Stimulated activated memory B cell treated with anti-CD40 and anti-IgM and Interleukin-4, amounts not matched to agents 10 μg/mL and 1 μg/mL and 100 μg/mL, for 72 hours (primary cell): ENCODE results near the gene HTATIP2.
"Not testable (repeated sequence)": the region's sequence is repeated elsewhere in the genome, so short reads cannot be mapped to it uniquely, and the experiment has no call there.

Source experiments
- ATAC-seq: fragments of 150-1000 bp; cut with Tn5 transposase; 2 replicates; pipeline ENCODE4 v1.10.0; 2021
- H3K27ac Mint-ChIP-seq: one replicate; pipeline ENCODE4 v1.8.0; 2022; ENCODE audit warnings: mild to moderate bottlenecking, mixed read lengths
- H3K27me3 Mint-ChIP-seq: one replicate; pipeline ENCODE4 v1.8.0; 2022; ENCODE audit warnings: mixed read lengths
- H3K36me3 Mint-ChIP-seq: one replicate; pipeline ENCODE4 v1.8.0; 2022; ENCODE audit warnings: mixed read lengths
- H3K4me1 Mint-ChIP-seq: one replicate; pipeline ENCODE4 v1.8.0; 2022; ENCODE audit warnings: mixed read lengths
- H3K4me3 Mint-ChIP-seq: one replicate; pipeline ENCODE4 v1.8.0; 2022; ENCODE audit warnings: mild to moderate bottlenecking, moderate library complexity, mixed read lengths
- H3K9me3 Mint-ChIP-seq: one replicate; pipeline ENCODE4 v1.8.0; 2022; ENCODE audit warnings: mixed read lengths

Gene HTATIP2

GRCh38 chr11:20363149-20363499 is 390 bp upstream of the HTATIP2 start:
- Mint-ChIP-seq H3K27ac (peak overlapping the region; percentile 88), H3K4me3 (peak overlapping the region; percentile 87), H3K36me3 (peaks cover 10% of the 10 kb centered on the region), H3K27me3 (no peaks in the 10 kb centered on the region), H3K9me3 (no peaks in the 10 kb centered on the region), H3K4me1 (peaks cover 53% of the 10 kb centered on the region)
- ATAC-seq, result peak; percentile 28

- no peaks in the 10 kb centered on the region for H3K27me3 Mint-ChIP-seq
- H3K27ac Mint-ChIP-seq, result peak overlapping the region; percentile 88
- no peaks in the 10 kb centered on the region for H3K9me3 Mint-ChIP-seq
- no peak for ATAC-seq
- peaks cover 59% of the 10 kb centered on the region for H3K4me1 Mint-ChIP-seq
- H3K36me3 Mint-ChIP-seq, result peaks cover 19% of the 10 kb centered on the region
- H3K4me3 Mint-ChIP-seq, result peak overlapping the region; percentile 87
Measured at GRCh38 chr11:20364341-20364792, 853 bp downstream of the HTATIP2 start.

GRCh38 chr11:20365465-20365864 is 2.0 kb downstream of the HTATIP2 start:
- H3K36me3 Mint-ChIP-seq, result peaks cover 24% of the 10 kb centered on the region
- H3K9me3 Mint-ChIP-seq, H3K27me3 Mint-ChIP-seq, H3K27ac Mint-ChIP-seq, ATAC-seq: not testable (repeated sequence)
- peak overlapping the region; percentile 87 for H3K4me3 Mint-ChIP-seq
- peaks cover 56% of the 10 kb centered on the region for H3K4me1 Mint-ChIP-seq

GRCh38 chr11:20367313-20367948 is 3.9 kb downstream of the HTATIP2 start:
- H3K4me3 Mint-ChIP-seq, result peak overlapping the region; percentile 38
- no peaks in the 10 kb centered on the region for H3K9me3 Mint-ChIP-seq
- no peak for ATAC-seq
- peaks cover 50% of the 10 kb centered on the region for H3K4me1 Mint-ChIP-seq
- H3K27ac Mint-ChIP-seq, result peak overlapping the region; percentile 80
- no peaks in the 10 kb centered on the region for H3K27me3 Mint-ChIP-seq
- peaks cover 40% of the 10 kb centered on the region for H3K36me3 Mint-ChIP-seq

- H3K4me1 Mint-ChIP-seq, result peaks cover 41% of the 10 kb centered on the region
- ATAC-seq, result no peak
- no peaks in the 10 kb centered on the region for H3K27me3 Mint-ChIP-seq
- H3K27ac Mint-ChIP-seq, result no peak overlapping the region
- peaks cover 48% of the 10 kb centered on the region for H3K36me3 Mint-ChIP-seq
- H3K9me3 Mint-ChIP-seq, result no peaks in the 10 kb centered on the region
- no peak overlapping the region for H3K4me3 Mint-ChIP-seq
Measured at GRCh38 chr11:20368438-20368837, 4.9 kb downstream of the HTATIP2 start.

- Mint-ChIP-seq H3K4me3 (no peak overlapping the region), H3K27ac (no peak overlapping the region), H3K36me3 (peaks cover 59% of the 10 kb centered on the region), H3K4me1 (peaks cover 46% of the 10 kb centered on the region), H3K9me3 (no peaks in the 10 kb centered on the region), H3K27me3 (no peaks in the 10 kb centered on the region)
- ATAC-seq, result no peak
Measured at GRCh38 chr11:20369826-20370225, 6.3 kb downstream of the HTATIP2 start.

GRCh38 chr11:20372081-20372626 is 8.6 kb downstream of the HTATIP2 start:
- H3K4me1 Mint-ChIP-seq, result peaks cover 26% of the 10 kb centered on the region
- no peak overlapping the region for H3K27ac Mint-ChIP-seq
- H3K36me3 Mint-ChIP-seq, result peaks cover 72% of the 10 kb centered on the region
- no peaks in the 10 kb centered on the region for H3K27me3 Mint-ChIP-seq
- no peak overlapping the region for H3K4me3 Mint-ChIP-seq
- H3K9me3 Mint-ChIP-seq, result no peaks in the 10 kb centered on the region
- ATAC-seq, result no peak

GRCh38 chr11:20373147-20373546 is 9.6 kb downstream of the HTATIP2 start:
- H3K4me1 Mint-ChIP-seq, result peaks cover 20% of the 10 kb centered on the region
- H3K27ac Mint-ChIP-seq, result no peak overlapping the region
- no peak overlapping the region for H3K4me3 Mint-ChIP-seq
- H3K9me3 Mint-ChIP-seq, result no peaks in the 10 kb centered on the region
- no peak for ATAC-seq
- H3K27me3 Mint-ChIP-seq, result no peaks in the 10 kb centered on the region
- H3K36me3 Mint-ChIP-seq, result peaks cover 67% of the 10 kb centered on the region

- H3K4me1 Mint-ChIP-seq, result peaks cover 19% of the 10 kb centered on the region
- H3K4me3 Mint-ChIP-seq, result no peak overlapping the region
- no peaks in the 10 kb centered on the region for H3K27me3 Mint-ChIP-seq
- no peak for ATAC-seq
- H3K9me3 Mint-ChIP-seq, result no peaks in the 10 kb centered on the region
- peaks cover 62% of the 10 kb centered on the region for H3K36me3 Mint-ChIP-seq
- no peak overlapping the region for H3K27ac Mint-ChIP-seq
Measured at GRCh38 chr11:20373568-20374209, 10.2 kb downstream of the HTATIP2 start.

- Mint-ChIP-seq H3K4me3 (no peak overlapping the region), H3K36me3 (peaks cover 58% of the 10 kb centered on the region), H3K27ac (peak overlapping the region; percentile 60), H3K27me3 (no peaks in the 10 kb centered on the region), H3K4me1 (peaks cover 15% of the 10 kb centered on the region), H3K9me3 (no peaks in the 10 kb centered on the region)
- ATAC-seq, result no peak
Measured at GRCh38 chr11:20374741-20375300, 11.3 kb downstream of the HTATIP2 start.

GRCh38 chr11:20376162-20376730 is 12.7 kb downstream of the HTATIP2 start:
- no peak for ATAC-seq
- no peak overlapping the region for H3K27ac Mint-ChIP-seq
- H3K36me3 Mint-ChIP-seq, result peaks cover 56% of the 10 kb centered on the region
- H3K4me3 Mint-ChIP-seq, result no peak overlapping the region
- H3K9me3 Mint-ChIP-seq, result no peaks in the 10 kb centered on the region
- no peaks in the 10 kb centered on the region for H3K27me3 Mint-ChIP-seq
- H3K4me1 Mint-ChIP-seq, result peaks cover 15% of the 10 kb centered on the region

- Mint-ChIP-seq H3K4me3 (peak overlapping the region; percentile 88), H3K27ac (peak overlapping the region; percentile 100)
- H3K27me3 Mint-ChIP-seq, result not testable (repeated sequence)
Measured at GRCh38 chr11:20385996-20386395, 22.5 kb downstream of the HTATIP2 start.

GRCh38 chr11:20387261-20388095 is 24.0 kb downstream of the HTATIP2 start, which contains the start of gene PRMT3:
TSS of gene PRMT3 (plus strand) at chr11:20387716. CDS start at chr11:20387747, 31 bp downstream.
- H3K27ac Mint-ChIP-seq, result peak within 1 kb of the TSS; percentile 100

More at GRCh38 chr11:20385996-20386395, 22.5 kb downstream of the HTATIP2 start:
- peaks cover 21% of the 10 kb centered on the region for H3K4me1 Mint-ChIP-seq
- not testable (repeated sequence) for ATAC-seq, H3K9me3 Mint-ChIP-seq
- H3K36me3 Mint-ChIP-seq, result peaks cover 27% of the 10 kb centered on the region

GRCh38 chr11:20388096-20389055 is 24.9 kb downstream of the HTATIP2 start:
- peak; percentile 6 for ATAC-seq
- Mint-ChIP-seq H3K4me1 (peaks cover 21% of the 10 kb centered on the region), H3K9me3 (no peaks in the 10 kb centered on the region), H3K36me3 (peaks cover 13% of the 10 kb centered on the region), H3K27me3 (no peaks in the 10 kb centered on the region), H3K27ac (peak overlapping the region; percentile 100), H3K4me3 (peak overlapping the region; percentile 88)

More at GRCh38 chr11:20387261-20388095, 24.0 kb downstream of the HTATIP2 start, which contains the start of gene PRMT3:
- H3K4me1 Mint-ChIP-seq, result peaks cover 21% of the 10 kb centered on the region
- ATAC-seq, result peak; percentile 96
- H3K9me3 Mint-ChIP-seq, result no peaks in the 10 kb centered on the region
- peak within 1 kb of the TSS; percentile 88 for H3K4me3 Mint-ChIP-seq
- H3K36me3 Mint-ChIP-seq, result peaks cover 21% of the 10 kb centered on the region
- no peaks in the 10 kb centered on the region for H3K27me3 Mint-ChIP-seq
